Effector memory CD4-positive, alpha-beta T cell (primary cell): ENCODE measurements around the gene TMEM138.

ENCODE experiments used
- DNase-seq, 3 donors: peaks; one replicate each; pipeline ENCODE4 v3.0.0-alpha.2; 2020
- H3K27ac ChIP-seq: 2 replicates; pipeline ENCODE4 v1.7.0; 2013; ENCODE audit warnings: mild to moderate bottlenecking, low read length, moderate library complexity; ENCODE audit not compliant: insufficient read depth, poor library complexity, severe bottlenecking
- H3K27me3 ChIP-seq: replicated peaks from 2 replicates; pipeline ENCODE4 v1.7.0; 2013; ENCODE audit warnings: mild to moderate bottlenecking, low read length; ENCODE audit not compliant: insufficient read depth, control insufficient read depth, poor library complexity, severe bottlenecking
- H3K36me3 ChIP-seq: 2 replicates; pipeline ENCODE4 v1.7.0; 2013; ENCODE audit warnings: mild to moderate bottlenecking, low read length, moderate library complexity; ENCODE audit not compliant: control insufficient read depth, insufficient read depth
- H3K4me1 ChIP-seq: 2 replicates; pipeline ENCODE4 v1.7.0; 2013; ENCODE audit warnings: low read length, mild to moderate bottlenecking; ENCODE audit not compliant: control insufficient read depth, insufficient read depth, poor library complexity, severe bottlenecking
- H3K4me3 ChIP-seq: 2 replicates; pipeline ENCODE4 v1.7.0; 2013; ENCODE audit warnings: low read length, low read depth, mild to moderate bottlenecking; ENCODE audit not compliant: insufficient read depth, poor library complexity, severe bottlenecking
- H3K9me3 ChIP-seq: 2 replicates; pipeline ENCODE4 v1.7.0; 2013; ENCODE audit warnings: mild to moderate bottlenecking, low read length, moderate library complexity; ENCODE audit not compliant: control insufficient read depth

TMEM138 gene

DNA sequence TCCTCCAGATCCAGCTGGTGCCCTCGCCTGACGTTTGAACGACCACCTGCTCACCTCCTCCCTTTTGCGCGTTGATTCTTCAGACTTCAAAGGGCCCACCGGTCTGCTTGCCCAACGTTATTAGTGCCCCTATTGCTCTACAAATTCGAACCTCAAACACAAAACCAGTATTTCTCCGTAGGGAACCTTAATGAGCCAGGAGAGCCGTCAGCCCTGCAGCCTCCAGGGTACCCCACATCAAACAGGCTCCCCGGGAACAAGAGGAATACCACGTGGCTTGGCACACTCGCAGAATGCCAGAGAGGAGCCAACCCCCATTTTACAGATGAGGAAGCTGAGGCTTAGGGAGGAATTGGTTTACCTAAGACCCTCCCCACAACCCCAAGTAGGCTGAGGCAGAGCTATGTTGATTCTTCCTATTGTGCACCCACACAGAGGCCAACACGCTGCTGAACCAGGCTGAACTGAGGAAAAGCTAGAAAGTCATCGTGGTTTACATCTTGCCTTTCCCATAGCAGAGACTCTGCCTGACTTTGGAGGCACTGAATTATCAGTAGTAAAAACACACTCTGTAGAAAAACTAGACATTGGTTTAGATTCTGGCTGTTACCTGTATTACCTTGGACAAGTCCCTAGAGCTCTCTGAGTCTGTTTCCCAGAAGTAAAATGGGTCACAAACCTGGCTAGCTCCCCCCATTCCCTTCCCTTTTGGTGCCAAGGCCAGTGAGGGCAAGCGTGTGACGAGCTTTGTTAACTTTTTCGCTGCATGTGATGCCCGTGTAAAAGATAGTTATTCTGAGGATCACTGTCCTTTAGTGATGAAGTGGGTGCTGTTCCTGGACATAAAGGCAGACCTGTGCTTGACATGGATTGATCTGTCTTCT, 28.4 kb upstream of the TMEM138 start:
- Histone ChIP-seq H3K9me3 (no peaks in the 10 kb centered on the region), H3K36me3 (peaks cover 10% of the 10 kb centered on the region), H3K4me3 (peak overlapping the region; percentile 92), H3K27ac (peak overlapping the region; percentile 91), H3K4me1 (peaks cover 21% of the 10 kb centered on the region), H3K27me3 (no peaks in the 10 kb centered on the region)
- DNase-seq, result no peak

DNA sequence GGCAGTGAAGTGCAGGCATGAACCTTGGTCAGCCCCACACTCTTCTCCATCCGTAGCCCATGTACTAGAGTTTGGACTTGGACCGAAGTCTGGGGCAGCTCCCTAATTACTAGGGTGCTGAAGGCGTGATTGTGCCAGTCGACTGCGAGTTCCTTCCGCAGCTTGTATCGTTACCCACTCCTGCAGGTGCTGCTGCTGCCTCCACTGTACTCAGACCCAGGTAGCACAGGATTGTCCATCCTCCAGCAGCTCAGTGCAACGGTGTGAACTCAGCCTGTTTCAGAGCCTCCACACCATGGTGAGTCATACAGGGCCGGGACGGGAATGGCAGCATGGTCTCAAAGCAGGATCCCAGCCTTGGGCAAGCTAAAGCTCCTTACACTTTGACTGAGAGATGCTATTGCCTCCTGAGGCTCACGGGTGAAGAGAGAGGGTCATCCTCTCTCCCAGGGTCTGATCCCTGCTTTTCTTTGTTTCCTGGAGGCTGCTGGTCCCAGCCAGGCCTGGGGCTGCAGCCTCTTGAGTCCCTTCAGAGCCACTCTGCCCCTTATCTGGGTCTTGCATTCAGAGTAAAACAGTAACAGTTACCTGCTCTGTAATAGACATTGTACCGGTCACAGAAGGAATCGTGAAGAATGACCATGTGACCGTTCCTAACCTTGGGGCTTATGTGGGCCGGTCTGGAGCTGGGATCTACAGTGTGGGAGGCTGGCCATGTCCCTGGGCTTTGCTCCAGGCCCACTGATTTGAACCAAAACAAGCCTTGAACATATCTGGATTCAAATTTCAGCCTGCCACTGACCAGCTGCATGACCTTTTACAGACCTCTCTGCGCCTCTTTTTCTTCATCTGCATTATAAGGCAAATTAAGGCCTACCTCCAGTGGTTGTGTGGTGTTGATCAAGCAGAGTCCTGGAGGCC, 27.5 kb upstream of the TMEM138 start:
- Histone ChIP-seq H3K27ac (peak overlapping the region; percentile 10), H3K9me3 (no peaks in the 10 kb centered on the region), H3K27me3 (no peaks in the 10 kb centered on the region), H3K4me3 (no peak overlapping the region), H3K36me3 (peaks cover 4% of the 10 kb centered on the region), H3K4me1 (peaks cover 21% of the 10 kb centered on the region)
- no peak for DNase-seq

DNA sequence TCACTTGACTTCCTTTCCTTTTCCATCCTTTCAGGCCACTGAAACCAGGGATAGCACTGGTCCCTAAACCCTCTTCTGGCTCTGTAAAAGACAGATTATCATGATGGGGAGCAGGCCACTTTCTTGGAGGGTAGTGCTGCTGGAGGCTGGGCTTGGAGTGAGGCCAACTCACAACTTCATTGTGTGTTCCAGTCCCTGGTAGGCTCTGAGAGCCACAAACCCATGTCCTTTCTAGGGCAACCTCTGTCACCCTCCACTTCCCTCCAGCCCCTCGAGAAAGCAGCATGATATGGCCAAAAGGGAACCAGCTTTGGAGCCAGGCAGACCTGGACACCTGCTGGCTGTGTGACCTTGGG, 26.8 kb upstream of the TMEM138 start:
- peak overlapping the region; percentile 10 for H3K27ac ChIP-seq
- H3K36me3 ChIP-seq, result peaks cover 3% of the 10 kb centered on the region
- no peaks in the 10 kb centered on the region for H3K27me3 ChIP-seq
- H3K4me3 ChIP-seq, result no peak overlapping the region
- DNase-seq, result no peak
- peaks cover 21% of the 10 kb centered on the region for H3K4me1 ChIP-seq
- H3K9me3 ChIP-seq, result no peaks in the 10 kb centered on the region

DNA sequence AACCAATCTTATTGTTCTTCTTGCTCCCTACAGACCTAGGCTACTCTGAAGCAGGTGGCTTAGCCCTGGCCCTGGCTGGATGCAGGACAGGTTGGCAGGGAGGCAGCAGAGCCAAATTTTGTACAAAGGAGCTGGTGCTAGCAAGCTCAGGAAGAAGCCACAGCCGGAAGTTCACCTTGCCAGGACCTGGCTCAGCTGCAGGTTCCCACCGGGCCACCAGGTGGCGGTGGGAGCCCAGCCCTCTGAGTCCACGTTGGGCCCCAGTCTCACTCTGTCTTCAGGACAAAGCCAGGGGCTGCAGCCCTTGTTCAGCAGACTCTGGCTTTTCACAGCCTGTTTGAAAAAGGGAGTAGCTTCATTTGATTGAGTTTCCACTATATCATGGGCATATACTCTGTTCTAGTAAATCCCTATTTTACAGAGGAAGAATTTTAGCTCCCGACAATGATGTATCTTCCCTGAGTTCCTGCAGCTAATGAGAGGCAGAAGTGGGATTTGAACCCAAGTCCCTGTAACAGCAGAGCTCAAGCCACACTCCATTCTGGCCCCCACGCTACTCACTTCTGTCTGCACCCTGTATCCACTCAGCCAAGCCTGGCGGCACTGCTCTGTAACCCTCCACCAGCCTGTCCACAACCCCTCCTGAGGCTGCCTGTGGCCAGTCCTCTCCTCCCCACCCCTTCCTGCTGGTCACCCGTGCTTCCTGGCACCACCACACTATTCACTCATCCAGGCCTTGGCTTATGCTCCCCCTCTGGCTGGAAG, 25.8 kb upstream of the TMEM138 start:
- peaks cover 3% of the 10 kb centered on the region for H3K36me3 ChIP-seq
- peaks cover 17% of the 10 kb centered on the region for H3K4me1 ChIP-seq
- peak overlapping the region; percentile 55 for H3K27ac ChIP-seq
- peak; percentile 60 to 69 (median 66) for DNase-seq
- H3K27me3 ChIP-seq, result no peaks in the 10 kb centered on the region
- H3K9me3 ChIP-seq, result no peaks in the 10 kb centered on the region
- H3K4me3 ChIP-seq, result no peak overlapping the region

DNA sequence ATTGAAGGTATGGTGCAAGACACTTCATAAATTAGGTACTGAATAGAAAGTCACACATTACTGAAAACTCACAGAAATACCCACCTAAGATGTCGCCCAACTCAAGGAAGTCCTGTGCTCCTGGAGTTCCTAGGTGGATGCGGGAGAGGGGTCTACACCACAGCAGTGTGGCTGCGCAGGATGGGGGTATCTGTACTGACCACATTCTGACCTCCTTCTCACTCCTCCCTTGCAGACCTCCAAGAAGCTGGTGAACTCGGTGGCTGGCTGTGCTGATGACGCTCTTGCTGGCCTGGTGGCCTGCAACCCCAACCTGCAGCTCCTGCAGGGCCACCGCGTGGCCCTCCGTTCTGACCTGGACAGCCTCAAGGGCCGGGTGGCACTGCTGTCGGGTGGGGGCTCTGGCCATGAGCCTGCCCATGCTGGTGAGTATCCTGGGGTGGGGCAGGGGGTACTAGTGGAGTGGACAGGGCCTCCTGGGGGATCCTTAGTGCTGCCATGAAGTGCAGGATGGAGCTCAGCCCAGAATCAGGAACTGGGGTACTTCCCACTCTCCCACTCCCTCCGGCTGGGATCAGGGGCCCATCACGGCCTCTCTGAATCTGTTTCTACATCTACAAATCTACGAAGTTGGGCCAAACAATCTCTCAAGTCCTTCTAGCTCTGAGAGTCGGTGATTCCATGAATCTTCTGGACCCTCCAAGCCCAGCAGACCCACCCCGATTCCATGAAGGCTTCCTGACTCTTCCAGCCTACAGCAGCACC, 24.3 kb upstream of the TMEM138 start:
- H3K27me3 ChIP-seq, result no peaks in the 10 kb centered on the region
- no peak overlapping the region for H3K27ac ChIP-seq
- peaks cover 3% of the 10 kb centered on the region for H3K4me1 ChIP-seq
- H3K36me3 ChIP-seq, result peaks cover 3% of the 10 kb centered on the region
- no peak for DNase-seq
- H3K9me3 ChIP-seq, result no peaks in the 10 kb centered on the region
- H3K4me3 ChIP-seq, result no peak overlapping the region

DNA sequence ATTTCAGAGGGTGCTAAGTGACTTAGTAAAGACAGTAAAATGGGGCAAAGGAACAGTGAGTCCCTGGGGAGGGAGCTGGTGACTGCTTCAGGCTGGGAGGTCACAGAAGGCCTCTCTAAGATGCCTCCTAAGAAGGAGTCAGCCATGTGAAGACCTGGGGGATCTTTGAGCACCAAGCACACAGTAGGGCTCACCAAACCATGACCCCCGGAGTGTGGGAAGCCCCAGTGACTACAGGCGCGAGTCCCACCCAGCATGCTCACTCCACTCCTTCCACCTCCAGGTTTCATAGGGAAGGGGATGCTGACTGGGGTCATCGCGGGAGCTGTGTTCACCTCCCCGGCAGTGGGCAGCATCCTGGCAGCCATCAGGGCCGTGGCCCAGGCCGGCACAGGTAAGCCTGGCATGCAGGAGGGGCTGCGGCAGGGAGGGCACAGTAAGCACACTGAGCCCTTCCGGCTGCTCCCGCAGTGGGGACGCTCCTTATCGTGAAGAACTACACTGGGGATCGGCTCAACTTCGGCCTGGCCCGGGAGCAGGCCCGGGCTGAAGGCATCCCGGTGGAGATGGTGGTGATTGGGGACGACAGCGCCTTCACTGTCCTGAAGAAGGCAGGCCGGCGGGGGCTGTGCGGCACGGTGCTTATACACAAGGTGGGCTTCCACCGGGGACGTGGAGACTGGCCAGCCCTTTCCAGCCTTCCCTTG, 23.2 kb upstream of the TMEM138 start:
- Histone ChIP-seq H3K4me1 (peaks cover 3% of the 10 kb centered on the region), H3K27me3 (no peaks in the 10 kb centered on the region), H3K4me3 (no peak overlapping the region), H3K9me3 (no peaks in the 10 kb centered on the region), H3K36me3 (peaks cover 3% of the 10 kb centered on the region), H3K27ac (no peak overlapping the region)
- DNase-seq, result no peak

DNA sequence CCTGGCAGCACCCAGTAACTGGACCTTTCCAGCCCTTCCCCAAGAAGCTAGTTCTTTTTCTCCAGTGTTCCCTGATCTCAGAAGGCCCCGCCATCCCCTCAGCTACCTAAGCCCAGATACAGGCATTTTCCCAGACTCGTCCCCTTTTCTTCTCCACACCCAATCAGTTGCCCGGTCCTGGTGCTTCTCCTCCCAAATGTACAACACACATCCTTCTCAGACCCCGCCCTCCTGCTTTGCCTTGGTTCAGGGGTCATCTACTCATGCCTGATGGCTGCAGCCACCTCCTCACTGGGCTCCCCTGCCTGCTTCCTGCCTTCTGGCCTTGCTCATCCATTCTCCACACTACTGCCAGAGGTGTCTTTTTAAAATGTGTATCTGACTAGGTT, 22.7 kb upstream of the TMEM138 start:
- Histone ChIP-seq H3K27ac (no peak overlapping the region), H3K36me3 (peaks cover 3% of the 10 kb centered on the region), H3K4me1 (peaks cover 3% of the 10 kb centered on the region), H3K27me3 (no peaks in the 10 kb centered on the region), H3K4me3 (no peak overlapping the region), H3K9me3 (no peaks in the 10 kb centered on the region)
- DNase-seq, result no peak

DNA sequence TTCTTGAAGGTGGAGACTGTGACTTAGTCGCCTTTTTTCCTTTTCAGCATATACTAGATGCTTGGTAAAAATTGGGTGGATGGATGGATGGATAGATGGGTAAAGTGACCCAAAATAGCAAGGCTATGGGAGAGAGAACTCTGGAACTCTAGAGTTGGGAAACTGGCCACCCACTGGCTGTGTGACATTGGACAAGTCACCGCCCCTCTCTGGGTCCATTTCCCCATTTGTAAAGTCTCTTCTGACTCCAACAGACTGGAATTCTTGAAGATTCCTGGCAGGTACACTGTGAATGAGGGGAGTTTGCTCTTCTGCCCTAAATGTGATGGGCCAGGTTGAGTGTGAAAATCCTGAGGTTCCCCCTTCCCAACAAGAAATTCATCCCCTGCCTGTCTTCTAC, 21.2 kb upstream of the TMEM138 start:
- no peaks in the 10 kb centered on the region for H3K27me3 ChIP-seq
- H3K9me3 ChIP-seq, result no peaks in the 10 kb centered on the region
- peaks cover 2% of the 10 kb centered on the region for H3K4me1 ChIP-seq
- H3K27ac ChIP-seq, result no peak overlapping the region
- no peak for DNase-seq
- no peak overlapping the region for H3K4me3 ChIP-seq
- H3K36me3 ChIP-seq, result peaks cover 3% of the 10 kb centered on the region

DNA sequence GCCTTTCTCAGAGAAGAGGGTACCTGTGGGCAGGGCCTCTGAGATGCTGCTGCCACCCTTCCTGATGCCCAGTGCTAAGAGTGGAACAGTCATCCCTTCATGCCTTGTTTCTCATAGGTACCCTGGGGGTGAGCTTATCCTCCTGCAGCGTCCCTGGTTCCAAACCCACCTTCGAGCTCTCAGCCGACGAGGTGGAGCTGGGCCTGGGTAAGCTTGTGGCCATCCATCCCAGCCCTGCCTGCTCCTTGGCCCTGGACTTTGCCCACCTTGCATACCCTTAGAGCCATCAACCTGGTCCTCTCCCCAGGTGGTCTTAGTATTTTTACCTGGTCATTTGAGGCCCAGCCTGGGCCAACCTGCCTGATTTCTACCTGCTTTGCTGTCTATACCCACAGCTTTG, 20.5 kb upstream of the TMEM138 start:
- H3K27ac ChIP-seq, result no peak overlapping the region
- H3K36me3 ChIP-seq, result peaks cover 3% of the 10 kb centered on the region
- no peaks in the 10 kb centered on the region for H3K27me3 ChIP-seq
- no peaks in the 10 kb centered on the region for H3K9me3 ChIP-seq
- no peaks in the 10 kb centered on the region for H3K4me1 ChIP-seq
- DNase-seq, result no peak
- no peak overlapping the region for H3K4me3 ChIP-seq
